GM18873 (cell line): ENCODE data around the gene PDSS1.
"Not testable (repeated sequence)": the region's sequence is repeated elsewhere in the genome, so short reads cannot be mapped to it uniquely, and the experiment has no call there.

Source experiments
- ATAC-seq: cut with Tn5 transposase; IDR thresholded peaks from one replicate; pipeline ENCODE4 v1.9.1; 2021; ENCODE audit warnings: mild to moderate bottlenecking, moderate library complexity, moderate number of reproducible peaks; ENCODE audit not compliant: unreplicated experiment, low FRiP score

Gene PDSS1

GRCh38 chr10:26737730-26738129 lies 40.2 kb downstream of the PDSS1 start:
- peak; percentile 71 for ATAC-seq

GRCh38 chr10:26738301-26738911 lies 40.9 kb downstream of the PDSS1 start:
- ATAC-seq = no peak

GRCh38 chr10:26739071-26739631 lies 41.6 kb downstream of the PDSS1 start:
- peak; percentile 30 for ATAC-seq

- ATAC-seq = no peak
These were observed 43.9 kb downstream of the PDSS1 start for GRCh38 chr10:26741368-26741767.

GRCh38 chr10:26743091-26743490 lies 45.6 kb downstream of the PDSS1 start:
- no peak for ATAC-seq

- no peak for ATAC-seq
These were observed 46.3 kb downstream of the PDSS1 start for GRCh38 chr10:26743841-26744240.

GRCh38 chr10:26746061-26746460 lies 48.6 kb downstream of the PDSS1 start:
- no peak for ATAC-seq

- peak; percentile 92 for ATAC-seq
These were observed 58.0 kb downstream of the PDSS1 start for GRCh38 chr10:26755443-26755903.

- no peak for ATAC-seq
These were observed 61.5 kb downstream of the PDSS1 start for GRCh38 chr10:26759008-26759407.

- no peak for ATAC-seq
These were observed 68.0 kb downstream of the PDSS1 start for GRCh38 chr10:26765549-26765948.

GRCh38 chr10:26770069-26770468 lies 72.6 kb downstream of the PDSS1 start:
- no peak for ATAC-seq

GRCh38 chr10:26773633-26774032 lies 76.1 kb downstream of the PDSS1 start:
- ATAC-seq = no peak

GRCh38 chr10:26776258-26776657 lies 78.8 kb downstream of the PDSS1 start:
- ATAC-seq = no peak

GRCh38 chr10:26777686-26778085 lies 80.2 kb downstream of the PDSS1 start:
- no peak for ATAC-seq

GRCh38 chr10:26779176-26779860 lies 81.8 kb downstream of the PDSS1 start:
- no peak for ATAC-seq

GRCh38 chr10:26780106-26780792 lies 82.7 kb downstream of the PDSS1 start:
- ATAC-seq = no peak

- ATAC-seq = no peak
These were observed 83.5 kb downstream of the PDSS1 start for GRCh38 chr10:26780793-26781601.

- ATAC-seq = no peak
These were observed 84.3 kb downstream of the PDSS1 start for GRCh38 chr10:26781797-26782196.

GRCh38 chr10:26787362-26787761 lies 89.9 kb downstream of the PDSS1 start:
- ATAC-seq = no peak

- not testable (repeated sequence) for ATAC-seq
These were observed 92.3 kb downstream of the PDSS1 start for GRCh38 chr10:26789779-26790178.
